HepG2 (cell line): Measurements from ENCODE around the gene TPRX1. TPM values are rescaled to one million over a fixed set of nuclear protein-coding genes. Genes with fewer than 3 reads are reported as not detected.

Source experiments
- polyA plus RNA-seq, 8 experiments: library from polyadenylated mRNA; depleted of rRNA in 3 of 8; stranded (reverse) in 7 of 8; unstranded in 1 of 8; fragments of >200 nt; fragmentation: Illumina TruSeq in 4 of 8; extraction: Trizol in 4 of 8; gene quantifications; 2 replicates each; pipeline versions ENCODE4 v1.2.1 to v1.2.3, GENCODE V29; 2011 to 2016; ENCODE audit warnings: low read depth in 4 of 8, missing spikeins in 1 of 8, mixed read lengths in 1 of 8; ENCODE audit not compliant: insufficient read depth in 1 of 8
- small RNA-seq, 3 experiments: library from RNA; depleted of rRNA; stranded (forward); fragments of <200 nt; gene quantifications; one replicate each; pipeline ENCODE3, GENCODE V24; 2012; ENCODE audit warnings: low read depth in 2 of 3, low replicate concordance in 1 of 3; ENCODE audit not compliant: insufficient read length in 3 of 3, insufficient read depth in 2 of 3
- total RNA-seq, 5 experiments: library from RNA; depleted of rRNA; stranded (reverse); fragments of >200 nt; fragmentation: Illumina TruSeq; extraction: Trizol; gene quantifications; 2 replicates each; pipeline ENCODE4 v1.2.3, GENCODE V29; 2016; ENCODE audit warnings: low read depth in 1 of 5

Gene TPRX1
- total and polyA plus RNA-seq, 2 of the 13 experiments (the other 11 are each of a cell fraction or from before 2014, with no cell fraction given) = not detected

Small RNAs within 50 kb of the gene (small RNA-seq; reads per million reads assigned to genes)
- 0 reads per million in 3 experiments for gene AC008745.1
- 0 reads per million in 3 experiments for gene SNORD23

Other genes starting within 250 kb of the TPRX1 start
- gene ZNF541, start 231.4 kb downstream of the TPRX1 start, total RNA-seq (2016; rRNA removed; fragmentation: Illumina TruSeq; extraction: Trizol) = 0.04 TPM in 1 of 2 replicates, not detected in the other
- gene ZNF541, start 231.4 kb downstream of the TPRX1 start, polyA plus RNA-seq (2011; rRNA removed) = 0.03 and 0.08 TPM in 2 replicates
- gene BICRA, start 195.4 kb downstream of the TPRX1 start, total RNA-seq (2016; rRNA removed; fragmentation: Illumina TruSeq; extraction: Trizol) = 0.71 and 1.6 TPM in 2 replicates
- 0.55 and 0.56 TPM in 2 replicates for gene BICRA, start 195.4 kb downstream of the TPRX1 start, polyA plus RNA-seq (2011; rRNA removed)
- gene EHD2, start 91.1 kb downstream of the TPRX1 start, total RNA-seq (2016; rRNA removed; fragmentation: Illumina TruSeq; extraction: Trizol) = 0.08 and 0.09 TPM in 2 replicates
- 0.28 and 0.33 TPM in 2 replicates for gene EHD2, start 91.1 kb downstream of the TPRX1 start, polyA plus RNA-seq (2011; rRNA removed)
- gene NOP53, start 59.0 kb downstream of the TPRX1 start, total RNA-seq (2016; rRNA removed; fragmentation: Illumina TruSeq; extraction: Trizol) = 44.2 and 53.9 TPM in 2 replicates
- gene NOP53, start 59.0 kb downstream of the TPRX1 start, polyA plus RNA-seq (2011; rRNA removed) = 137 and 141 TPM in 2 replicates
- 57.0 and 64.7 TPM in 2 replicates for gene SELENOW, start 25.8 kb downstream of the TPRX1 start, total RNA-seq (2016; rRNA removed; fragmentation: Illumina TruSeq; extraction: Trizol)
- 50.3 and 55.8 TPM in 2 replicates for gene SELENOW, start 25.8 kb downstream of the TPRX1 start, polyA plus RNA-seq (2011; rRNA removed)
- gene CRX, start 17.4 kb upstream of the TPRX1 start, total RNA-seq (2016; rRNA removed; fragmentation: Illumina TruSeq; extraction: Trizol) = not detected in 2 replicates
- not detected in 2 replicates for gene CRX, start 17.4 kb upstream of the TPRX1 start, polyA plus RNA-seq (2011; rRNA removed)
- gene TPRX2, start 54.7 kb upstream of the TPRX1 start, total RNA-seq (2016; rRNA removed; fragmentation: Illumina TruSeq; extraction: Trizol) = not detected in 2 replicates
- not detected in 2 replicates for gene TPRX2, start 54.7 kb upstream of the TPRX1 start, polyA plus RNA-seq (2011; rRNA removed)
- gene SULT2A1, start 81.8 kb upstream of the TPRX1 start, total RNA-seq (2016; rRNA removed; fragmentation: Illumina TruSeq; extraction: Trizol) = 193 and 253 TPM in 2 replicates
- 137 TPM in 2 replicates for gene SULT2A1, start 81.8 kb upstream of the TPRX1 start, polyA plus RNA-seq (2011; rRNA removed)
- not detected in 2 replicates for gene BSPH1, start 187.6 kb upstream of the TPRX1 start, total RNA-seq (2016; rRNA removed; fragmentation: Illumina TruSeq; extraction: Trizol)
- gene BSPH1, start 187.6 kb upstream of the TPRX1 start, polyA plus RNA-seq (2011; rRNA removed) = not detected in 2 replicates
- not detected in 2 replicates for gene ELSPBP1, start 190.1 kb upstream of the TPRX1 start, total RNA-seq (2016; rRNA removed; fragmentation: Illumina TruSeq; extraction: Trizol)
- gene ELSPBP1, start 190.1 kb upstream of the TPRX1 start, polyA plus RNA-seq (2011; rRNA removed) = not detected in 2 replicates
- gene CABP5, start 239.5 kb upstream of the TPRX1 start, total RNA-seq (2016; rRNA removed; fragmentation: Illumina TruSeq; extraction: Trizol) = not detected in 2 replicates
- not detected in 2 replicates for gene CABP5, start 239.5 kb upstream of the TPRX1 start, polyA plus RNA-seq (2011; rRNA removed)